HS-5 (cell line): ENCODE data around the gene CD37.
"Not testable (repeated sequence)": the region's sequence is repeated elsewhere in the genome, so short reads cannot be mapped to it uniquely, and the experiment has no call there.

ENCODE experiments used
- DNase-seq: peaks from one replicate; pipeline ENCODE4 v3.0.0-alpha.2; 2012; ENCODE audit warnings: low read depth

CD37 gene

DNA sequence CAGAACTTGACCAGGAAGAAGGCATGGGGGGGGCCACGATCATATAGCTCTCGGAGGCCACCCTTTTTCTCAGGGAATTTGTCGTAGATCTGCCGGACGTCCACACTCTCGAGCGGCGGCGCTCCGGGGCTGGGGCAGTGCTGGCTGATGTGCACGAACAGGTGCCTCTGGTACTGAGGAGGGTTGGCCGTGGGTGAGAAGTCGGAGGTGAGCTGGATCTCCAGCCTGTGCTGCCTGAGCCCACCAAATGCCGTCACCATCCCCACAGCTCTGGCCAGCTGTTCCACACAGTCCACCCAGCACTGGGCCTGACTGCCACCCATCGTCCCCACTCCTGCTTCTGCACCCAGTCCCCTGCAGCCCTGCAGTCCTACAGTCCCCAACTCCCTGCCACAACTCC, 12.0 kb downstream of the CD37 start:
- DNase-seq, result no peak

DNA sequence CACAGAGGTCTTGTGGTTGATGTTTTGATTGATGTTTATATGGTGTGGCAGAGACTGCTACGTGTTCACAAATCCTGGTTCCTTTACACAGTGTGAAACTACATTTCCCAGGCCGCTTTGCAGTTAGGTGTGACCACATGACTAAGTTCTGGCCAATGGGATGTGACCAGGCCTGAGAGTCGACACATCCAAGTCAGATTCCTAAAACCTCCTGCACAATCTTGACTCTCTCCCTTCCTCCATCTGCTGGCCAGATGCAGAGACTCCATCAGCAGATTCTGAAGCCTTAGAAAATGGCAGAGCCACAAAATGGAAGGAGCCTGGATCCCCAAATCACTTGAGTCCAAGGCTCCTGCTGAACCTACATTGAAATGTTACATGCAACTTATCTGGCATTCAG, 12.6 kb downstream of the CD37 start:
- DNase-seq, result no peak

DNA sequence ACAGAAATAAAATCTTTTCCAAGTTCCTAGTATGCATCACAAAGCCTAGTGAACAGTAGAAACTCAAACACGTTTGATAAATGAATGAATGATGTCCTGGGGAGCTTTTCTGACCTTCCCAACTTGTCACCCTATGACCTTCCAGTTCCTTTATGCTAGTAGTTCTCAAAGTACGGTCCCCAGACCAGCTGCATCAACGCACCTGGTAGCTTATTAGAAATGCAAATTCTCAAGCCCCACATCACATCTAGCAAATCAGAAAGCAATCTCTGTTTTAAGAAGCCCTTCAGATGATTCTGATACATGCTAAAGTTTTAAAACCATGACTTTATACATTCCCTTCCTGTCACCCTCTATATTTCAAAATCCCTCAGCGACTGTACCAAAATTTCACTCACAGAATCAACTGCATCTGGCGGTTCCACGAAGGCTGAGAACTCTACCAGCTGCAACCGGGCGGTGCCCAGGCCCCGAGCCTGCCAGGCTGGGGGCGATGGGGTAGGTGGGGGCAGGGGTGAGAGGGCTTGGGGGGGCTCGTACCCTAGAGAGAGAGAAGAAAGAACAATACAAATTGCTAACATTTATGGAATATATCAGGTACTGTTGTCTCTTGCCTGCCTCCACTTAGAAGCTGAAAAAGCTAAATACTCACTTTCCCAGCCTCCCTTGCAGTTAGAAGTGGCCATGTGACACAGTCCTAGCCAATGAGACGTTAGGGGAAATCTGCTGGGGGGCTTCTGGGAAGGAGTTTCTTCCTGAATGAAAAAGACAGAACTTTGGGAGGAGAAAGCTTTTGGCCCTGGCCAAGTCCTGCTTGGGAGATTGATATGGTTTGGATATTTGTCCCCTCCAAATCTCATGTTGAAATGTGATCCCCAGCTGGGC, 13.3 kb downstream of the CD37 start:
- no peak for DNase-seq

- DNase-seq, result no peak
Measured at GRCh38 chr19:49349567-49349966, 14.4 kb downstream of the CD37 start.

GRCh38 chr19:49355909-49356353, 20.7 kb downstream of the CD37 start:
- DNase-seq, result no peak

GRCh38 chr19:49356382-49356781, 21.2 kb downstream of the CD37 start:
- DNase-seq, result no peak

GRCh38 chr19:49357186-49357585, 22.0 kb downstream of the CD37 start:
- no peak for DNase-seq

DNA sequence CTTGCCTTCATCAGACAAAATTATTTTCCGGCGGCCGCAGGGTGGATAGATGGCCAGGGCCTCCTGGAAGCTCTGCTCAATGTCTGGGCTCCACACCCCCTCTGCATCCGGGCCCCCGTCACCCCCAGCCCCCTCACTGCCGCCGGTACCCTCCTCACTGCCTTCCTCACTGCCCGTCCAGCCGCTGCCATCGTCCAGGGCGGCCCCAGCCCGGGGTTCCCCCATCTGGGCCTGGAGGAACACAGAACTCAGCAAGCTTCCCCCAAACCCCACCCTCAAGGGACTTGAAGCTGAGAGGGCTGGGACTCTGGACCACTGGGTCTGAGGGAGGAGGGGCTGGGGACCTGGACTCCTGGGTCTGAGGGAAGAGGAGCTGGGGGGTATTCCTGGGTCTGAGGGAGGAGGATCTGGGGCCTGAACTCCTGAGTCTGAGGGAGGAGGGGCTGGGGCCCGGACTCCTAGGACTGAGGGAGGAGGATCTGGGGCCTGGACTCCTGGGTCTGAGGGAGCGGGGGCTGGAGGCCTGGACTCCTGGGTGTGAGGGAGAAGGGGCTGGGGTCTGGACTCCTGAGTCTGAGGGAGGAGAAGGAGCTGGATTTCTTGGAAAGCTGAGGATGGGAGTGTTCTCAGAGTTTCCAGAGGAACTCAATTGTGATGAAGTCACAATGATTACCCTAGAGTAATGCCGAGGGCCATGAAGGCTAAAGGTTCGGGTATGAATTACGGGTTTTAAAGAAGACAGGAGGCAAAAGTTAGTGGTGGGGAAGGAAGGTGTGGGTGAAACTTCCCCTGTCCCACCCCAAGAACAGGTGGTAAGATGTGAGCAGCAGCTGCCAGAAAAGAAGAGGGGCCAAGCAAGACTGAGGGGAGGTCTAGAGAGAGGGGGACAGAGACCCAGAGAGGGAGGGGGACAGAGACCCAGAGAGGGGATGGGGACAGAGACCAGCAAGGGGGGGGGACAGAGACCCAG, 24.9 kb downstream of the CD37 start:
- no peak for DNase-seq

DNA sequence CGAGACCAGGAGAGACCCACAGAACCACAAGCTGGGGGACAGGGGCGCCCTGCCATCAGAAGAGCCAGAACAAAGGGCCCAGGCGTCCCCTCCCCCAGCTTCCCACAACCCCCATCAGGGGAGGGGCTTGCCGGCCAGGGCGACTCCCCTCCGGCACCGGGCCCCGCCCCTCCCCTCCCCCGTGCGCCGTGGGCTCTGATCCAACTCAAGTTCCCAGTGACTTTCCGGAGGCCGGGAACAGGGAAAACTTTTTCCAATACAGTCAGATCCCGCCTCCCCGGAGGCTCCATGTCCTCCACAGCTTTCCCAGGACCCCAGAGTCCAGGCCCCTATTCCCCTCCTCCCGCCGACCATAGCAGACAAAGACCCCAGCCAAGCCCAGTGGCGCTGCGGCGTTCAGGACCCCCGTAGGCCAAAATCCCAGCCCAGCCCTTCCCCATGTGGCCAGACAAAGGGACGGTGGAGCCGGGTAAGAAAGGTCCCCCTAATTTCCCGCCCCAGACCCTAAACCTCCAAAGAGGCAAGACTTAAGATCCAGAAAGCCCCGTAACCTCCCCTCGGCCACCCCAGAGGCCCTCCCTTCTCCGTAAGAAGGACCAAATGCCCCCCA, 26.3 kb downstream of the CD37 start:
- DNase-seq, result no peak

DNA sequence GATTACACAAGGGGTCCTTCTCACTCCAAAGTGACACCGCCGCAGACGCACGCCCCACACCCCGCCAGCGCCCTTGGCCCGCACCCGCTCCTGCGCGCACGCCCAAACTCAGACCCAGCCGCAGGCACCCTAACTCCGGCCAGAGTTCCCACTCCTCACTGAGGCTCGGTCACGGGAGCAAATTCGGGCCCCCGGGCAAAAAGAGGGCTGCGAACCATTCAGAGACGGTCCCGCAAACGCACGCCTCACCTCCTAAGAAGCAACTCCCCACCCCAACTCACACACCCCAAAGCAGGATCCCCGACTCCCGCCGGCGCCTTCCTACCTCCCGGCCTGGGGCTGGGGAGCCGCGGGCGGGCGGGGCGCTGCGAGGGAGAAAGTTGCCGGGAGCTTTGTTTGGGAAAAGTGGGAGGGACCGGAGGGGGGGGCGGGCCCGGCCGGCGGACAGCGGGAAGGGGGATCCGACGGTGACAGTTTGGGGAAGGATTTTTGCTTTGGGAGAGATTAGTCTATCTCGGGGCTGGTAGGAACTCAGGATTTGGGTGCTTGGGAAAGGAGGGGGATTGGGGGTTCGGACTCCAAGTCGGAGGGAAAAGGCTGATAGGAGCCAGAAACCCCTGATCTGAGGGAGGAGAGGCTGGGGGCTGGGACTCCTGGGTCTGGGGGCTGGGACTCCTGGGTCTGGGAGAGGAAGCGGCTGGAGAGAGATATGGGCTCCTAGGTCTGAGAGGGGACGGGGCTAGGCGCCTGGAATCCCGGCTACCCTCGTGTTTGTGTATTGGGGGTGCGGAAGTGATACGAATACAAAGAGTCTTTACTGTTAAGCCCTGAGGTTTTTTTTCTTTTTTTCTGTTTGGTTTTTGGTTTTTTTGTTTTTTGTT, 27.1 kb downstream of the CD37 start, which contains the start of gene TEAD2:
Gene TEAD2, minus strand, starts transcription at position 369 of the 881 bp plus-strand sequence. CDS start 2,341 bp downstream, outside the sequence.
- DNase-seq, result no peak

DNA sequence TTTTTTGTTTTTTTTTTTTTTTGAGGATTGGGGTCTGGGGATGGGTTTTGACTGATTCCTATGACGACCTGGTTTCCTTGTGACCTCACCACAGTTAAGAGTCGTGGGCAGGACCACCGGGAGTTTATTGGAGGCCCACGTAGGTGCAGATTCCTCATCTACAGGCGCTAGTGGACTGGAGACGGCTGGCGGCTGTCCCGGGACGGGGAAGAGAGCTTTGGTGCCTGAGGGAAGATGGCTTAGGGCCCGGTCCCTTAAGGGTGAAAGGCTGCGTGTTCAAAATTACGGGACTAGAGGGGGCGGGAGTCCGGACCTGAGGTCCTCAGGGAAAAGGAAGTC, 27.7 kb downstream of the CD37 start:
- no peak for DNase-seq

DNA sequence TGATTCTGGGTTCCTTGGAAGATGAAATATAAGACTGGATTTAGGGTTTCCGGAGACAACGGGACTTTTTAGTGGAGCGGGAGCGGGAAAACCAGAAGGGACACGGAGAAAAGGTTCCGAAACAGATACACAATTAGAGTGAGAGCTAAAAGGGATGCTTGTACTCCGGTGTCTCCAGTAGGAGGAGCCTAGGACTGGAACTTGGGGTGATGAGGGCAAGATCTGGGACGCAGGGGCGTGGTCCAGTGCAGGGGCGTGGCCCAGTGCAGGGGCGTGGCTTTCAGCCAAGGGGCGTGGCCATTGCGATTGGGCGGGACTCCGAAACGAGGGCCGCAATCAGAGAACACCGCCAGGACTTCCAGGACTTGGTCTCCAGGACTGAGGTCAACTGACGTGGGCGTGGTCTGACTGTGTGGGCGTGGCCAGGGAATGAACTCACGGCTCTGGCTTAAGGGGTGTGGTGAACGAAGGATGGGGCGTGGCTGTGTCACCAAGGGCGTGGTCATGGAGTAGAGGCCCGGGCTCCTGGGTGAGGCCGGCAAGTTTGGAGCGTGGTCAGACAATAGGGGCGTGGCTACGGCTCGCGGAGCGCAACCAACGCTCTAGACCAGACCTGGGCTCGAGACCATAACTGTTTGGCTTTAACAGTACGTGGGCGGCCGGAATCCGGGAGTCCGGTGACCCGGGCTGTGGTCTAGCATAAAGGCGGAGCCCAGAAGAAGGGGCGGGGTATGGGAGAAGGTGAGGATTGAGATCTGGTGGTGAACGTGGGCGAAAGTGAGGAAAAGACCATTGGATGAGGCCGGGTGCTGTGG, 28.3 kb downstream of the CD37 start, which contains the start of gene DKKL1:
Gene DKKL1, plus strand, starts transcription at position 610 of the 815 bp plus-strand sequence. Its CDS starts 122 bp downstream, at position 732.
- DNase-seq, result peak; percentile 97

DNA sequence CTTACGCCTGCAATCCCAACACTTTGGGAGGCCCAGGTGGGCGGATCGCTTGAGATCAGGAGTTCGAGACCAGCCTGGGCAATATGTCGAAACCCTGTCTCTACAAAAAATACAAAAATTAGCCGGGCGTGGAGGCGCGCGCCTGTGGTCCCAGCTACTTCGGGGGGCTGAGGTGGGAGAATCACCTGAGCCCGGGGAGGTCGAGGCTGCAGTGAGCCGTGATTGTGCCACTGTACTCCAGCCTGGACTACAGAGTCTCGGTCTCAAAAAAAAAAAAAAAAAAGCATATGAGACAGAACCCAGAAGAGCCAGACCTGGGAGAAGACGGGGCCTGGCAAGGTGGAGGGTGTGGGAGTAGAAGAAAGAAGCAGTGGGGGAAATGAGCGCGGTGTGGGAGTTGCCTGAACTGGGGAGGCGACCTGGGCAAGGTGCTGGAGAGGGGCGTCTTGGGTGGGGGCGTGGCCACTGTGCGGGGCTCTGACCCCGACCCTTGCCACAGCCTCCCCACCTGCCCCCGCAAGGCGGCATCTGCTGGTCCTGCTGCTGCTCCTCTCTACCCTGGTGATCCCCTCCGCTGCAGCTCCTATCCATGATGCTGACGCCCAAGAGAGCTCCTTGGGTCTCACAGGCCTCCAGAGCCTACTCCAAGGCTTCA, 29.0 kb downstream of the CD37 start:
- no peak for DNase-seq

- DNase-seq, result no peak
Measured at GRCh38 chr19:49366110-49366509, 30.9 kb downstream of the CD37 start.

- DNase-seq, result no peak
Measured at GRCh38 chr19:49368711-49369358, 33.6 kb downstream of the CD37 start.

- DNase-seq, result no peak
Measured at GRCh38 chr19:49371184-49371583, 36.0 kb downstream of the CD37 start.

GRCh38 chr19:49373174-49373573, 38.0 kb downstream of the CD37 start:
- DNase-seq, result not testable (repeated sequence)

GRCh38 chr19:49374665-49375434, 39.6 kb downstream of the CD37 start:
- DNase-seq, result no peak
